OCI-LY7 (cell line): ENCODE measurements around the gene S100Z.

Source experiments
- EZH2phosphoT487 ChIP-seq: fragments of 200-600 bp; sonication (generic); IDR thresholded peaks from 2 replicates; pipeline ENCODE4 v1.6.1; 2018; ENCODE audit warnings: low read depth, borderline replicate concordance, mild to moderate bottlenecking, mixed run types, antibody characterized with exemption, low read length, moderate library complexity, mixed read lengths
- TF ChIP-seq, protein P1 (sequence below): fragments of 200-600 bp; sonication (generic); conservative IDR thresholded peaks from 2 replicates; pipeline ENCODE4 v1.5.1; 2014; ENCODE audit warnings: mild to moderate bottlenecking, antibody characterized with exemption, low read length, moderate library complexity, mixed read lengths

DNA sequence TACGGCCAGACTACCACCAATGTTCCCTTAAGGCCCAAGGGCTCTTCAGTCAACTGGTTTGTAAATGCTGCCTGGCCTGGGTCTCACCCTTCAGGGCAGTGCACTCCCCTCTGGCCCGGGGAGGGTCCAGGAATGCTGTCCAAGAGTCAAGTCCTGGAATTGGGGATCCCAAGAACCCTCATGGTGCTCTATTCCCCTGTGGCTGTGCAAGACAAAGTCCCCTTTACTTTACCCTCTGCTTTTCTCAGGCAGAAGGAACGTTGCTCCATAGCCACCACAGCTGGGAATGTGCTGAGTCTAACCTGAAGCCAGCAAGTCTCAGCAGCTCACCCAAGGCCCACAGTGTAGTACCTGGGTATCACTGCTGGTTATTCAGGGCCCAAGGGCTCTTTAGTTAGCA lies 51.7 kb downstream of the S100Z start:
- TF ChIP-seq EZH2phosphoT487: no peak
- TF ChIP-seq, protein P1, sequence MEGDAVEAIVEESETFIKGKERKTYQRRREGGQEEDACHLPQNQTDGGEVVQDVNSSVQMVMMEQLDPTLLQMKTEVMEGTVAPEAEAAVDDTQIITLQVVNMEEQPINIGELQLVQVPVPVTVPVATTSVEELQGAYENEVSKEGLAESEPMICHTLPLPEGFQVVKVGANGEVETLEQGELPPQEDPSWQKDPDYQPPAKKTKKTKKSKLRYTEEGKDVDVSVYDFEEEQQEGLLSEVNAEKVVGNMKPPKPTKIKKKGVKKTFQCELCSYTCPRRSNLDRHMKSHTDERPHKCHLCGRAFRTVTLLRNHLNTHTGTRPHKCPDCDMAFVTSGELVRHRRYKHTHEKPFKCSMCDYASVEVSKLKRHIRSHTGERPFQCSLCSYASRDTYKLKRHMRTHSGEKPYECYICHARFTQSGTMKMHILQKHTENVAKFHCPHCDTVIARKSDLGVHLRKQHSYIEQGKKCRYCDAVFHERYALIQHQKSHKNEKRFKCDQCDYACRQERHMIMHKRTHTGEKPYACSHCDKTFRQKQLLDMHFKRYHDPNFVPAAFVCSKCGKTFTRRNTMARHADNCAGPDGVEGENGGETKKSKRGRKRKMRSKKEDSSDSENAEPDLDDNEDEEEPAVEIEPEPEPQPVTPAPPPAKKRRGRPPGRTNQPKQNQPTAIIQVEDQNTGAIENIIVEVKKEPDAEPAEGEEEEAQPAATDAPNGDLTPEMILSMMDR: no peak
